NK-92 treated with Interleukin-12 subunit alpha and Interleukin-12 subunit beta, amount 100 ng/mL, for 24 hours (cell line): ENCODE data around the gene SGMS1.

Experiments used
- DNase-seq: peaks from one replicate; lab custom pipeline; 2025; lab: John Stamatoyannopoulos, UW

The SGMS1 gene

DNA sequence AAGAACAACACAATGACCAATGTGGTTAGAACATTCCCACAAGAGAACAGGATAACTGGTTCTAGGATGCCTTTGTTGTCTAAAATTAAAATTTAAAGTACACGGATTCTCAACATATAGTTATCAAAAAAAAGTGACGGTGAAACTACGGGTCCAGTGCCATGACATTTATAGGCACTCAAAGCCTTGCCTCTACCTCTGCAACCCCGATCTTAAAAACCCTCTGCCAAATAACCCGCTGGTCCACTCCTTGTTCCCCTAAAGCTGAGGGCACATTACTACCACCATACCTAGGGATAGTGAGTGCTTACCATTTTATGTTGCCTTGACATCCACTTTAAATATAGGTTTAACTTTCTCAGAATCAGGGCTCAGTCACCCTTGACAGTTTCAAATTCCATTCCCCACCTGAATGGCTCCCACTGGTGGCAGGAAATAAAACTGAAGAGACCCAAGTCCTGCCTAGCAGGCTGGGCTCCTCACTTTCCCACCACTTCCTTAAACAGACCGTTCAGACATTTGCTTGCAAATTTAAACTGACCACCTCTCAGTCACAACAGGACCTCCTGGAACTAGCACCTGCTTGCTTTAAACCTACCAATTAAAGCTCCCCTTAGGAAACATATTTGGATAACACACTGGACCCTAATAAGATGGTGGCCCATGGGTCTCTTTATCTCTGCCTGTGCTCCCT is 202.6 kb downstream of the SGMS1 start:
- DNase-seq: peak; percentile 12

- no peak for DNase-seq
Measured at GRCh38 chr10:50420196-50420595, 203.6 kb downstream of the SGMS1 start.

GRCh38 chr10:50419756-50420155 is 204.0 kb downstream of the SGMS1 start:
- no peak for DNase-seq

- no peak for DNase-seq
Measured at GRCh38 chr10:50419091-50419490, 204.7 kb downstream of the SGMS1 start.

GRCh38 chr10:50417886-50418830 is 205.6 kb downstream of the SGMS1 start:
- peak; percentile 47 for DNase-seq

DNA sequence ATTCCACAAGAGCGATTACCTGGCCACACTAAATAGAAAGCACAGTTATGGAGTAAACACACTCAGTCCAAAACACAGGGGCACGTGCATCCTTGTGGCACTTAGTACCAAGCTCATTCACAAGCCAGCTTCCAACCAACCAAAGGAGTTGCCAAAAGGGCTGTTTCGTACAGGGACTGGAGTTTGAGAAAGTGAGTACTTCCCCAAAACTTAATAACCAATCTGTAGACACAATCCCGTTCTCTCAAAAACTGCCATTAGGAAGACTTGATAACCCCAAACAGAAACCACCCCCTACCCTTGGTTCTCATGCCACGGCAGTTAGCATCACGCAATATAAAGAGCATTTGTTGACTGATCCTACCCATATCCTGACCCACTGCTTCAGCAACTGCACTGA is 206.3 kb downstream of the SGMS1 start:
- peak; percentile 32 for DNase-seq

DNA sequence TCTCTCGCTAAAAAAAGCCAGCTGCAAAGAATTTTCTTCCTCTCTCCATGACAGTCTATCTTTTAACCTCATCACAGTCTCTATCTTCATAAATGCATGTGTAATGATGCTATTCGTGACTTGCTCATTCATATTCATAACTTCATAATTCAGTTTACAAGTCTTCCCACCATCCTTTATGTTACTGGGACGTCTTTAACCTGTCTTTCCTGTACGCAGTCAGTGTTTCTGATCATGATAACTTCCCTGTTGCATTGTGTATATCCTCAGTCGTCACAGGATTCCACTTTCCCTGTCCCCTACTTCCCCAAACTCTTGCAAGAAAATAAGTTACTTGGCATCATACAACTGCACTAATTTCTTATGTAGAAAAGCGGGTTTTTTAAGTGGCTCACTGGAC is 206.9 kb downstream of the SGMS1 start:
- no peak for DNase-seq

DNA sequence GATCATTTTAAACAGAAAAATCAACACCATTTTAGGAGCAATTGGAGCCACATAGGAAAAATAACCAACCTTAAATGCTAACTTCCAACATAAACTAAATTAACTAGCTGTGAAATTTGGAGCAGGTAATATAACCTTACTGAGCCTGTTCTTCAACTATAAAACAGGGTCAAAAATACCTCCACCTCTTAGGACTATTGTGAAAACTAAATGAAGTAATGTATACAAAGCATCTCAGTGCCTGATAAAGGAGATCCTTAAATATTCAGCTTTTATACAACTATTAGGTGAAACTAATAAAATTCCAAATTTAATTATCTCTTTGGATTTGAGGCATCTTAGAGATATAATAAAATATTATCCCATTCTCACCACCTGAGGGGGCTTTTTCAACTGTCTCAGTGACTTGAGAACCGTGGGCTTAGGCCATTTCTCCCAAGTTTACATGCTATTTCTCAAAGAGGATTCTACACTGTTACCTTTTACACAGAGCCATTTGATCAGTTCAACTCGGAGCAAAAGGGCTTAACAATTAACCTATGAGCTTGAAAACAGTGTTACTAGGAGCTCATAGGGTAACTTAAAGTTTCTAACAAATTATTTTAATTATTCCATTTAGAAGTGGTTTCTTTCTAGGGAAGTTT is 207.5 kb downstream of the SGMS1 start:
- no peak for DNase-seq

DNA sequence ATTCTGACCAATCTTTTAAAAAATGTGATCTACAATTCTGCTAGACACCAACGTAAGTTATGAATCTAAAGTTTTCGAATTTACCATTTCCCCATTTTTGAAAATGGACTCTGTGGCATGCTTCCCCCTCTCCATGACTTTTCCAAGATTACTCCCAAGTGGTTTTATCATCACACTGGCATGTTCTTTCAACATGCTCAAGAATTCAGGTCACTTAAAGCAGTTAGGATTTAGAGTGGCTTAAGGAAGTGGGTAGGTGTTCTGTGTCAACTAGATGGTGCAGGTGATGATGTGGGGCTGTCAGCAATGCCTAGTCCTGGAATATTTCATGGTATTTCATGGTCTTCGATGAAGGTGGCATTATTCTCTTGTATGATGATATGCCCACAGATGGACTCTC is 208.5 kb downstream of the SGMS1 start:
- no peak for DNase-seq

DNA sequence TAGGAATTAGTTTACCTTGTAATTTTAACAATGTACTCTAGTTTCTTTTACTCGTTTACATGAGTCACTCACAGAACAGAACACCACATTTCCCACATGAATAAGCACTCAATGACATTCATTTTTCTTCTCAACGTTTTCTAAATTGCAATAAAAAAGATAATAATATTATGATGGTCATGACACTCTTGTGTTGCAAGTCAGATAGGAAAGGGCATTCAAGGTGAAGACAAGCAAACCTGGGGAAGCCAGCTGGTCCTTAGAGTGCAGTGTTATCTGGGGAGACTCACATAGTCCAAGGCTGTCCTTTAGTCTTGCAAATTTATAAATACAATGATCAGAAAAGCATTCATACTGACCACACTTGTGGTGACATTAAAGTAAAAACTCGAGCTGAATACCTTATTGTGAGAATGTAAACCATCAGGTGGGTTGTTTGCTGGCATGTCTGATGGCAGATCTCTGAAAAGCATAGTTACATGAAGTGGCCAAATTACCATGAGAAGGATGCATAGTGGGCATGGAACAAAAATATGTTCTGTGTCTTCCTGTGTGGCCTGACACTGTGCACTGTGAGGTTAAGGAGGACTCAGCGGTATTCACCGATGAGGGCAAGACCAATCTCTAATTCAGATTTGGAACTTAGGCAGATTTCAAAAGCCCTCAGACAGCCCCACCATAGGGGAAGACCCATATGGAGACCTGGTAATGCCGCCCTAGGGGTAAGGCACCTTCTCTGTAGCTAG is 213.5 kb downstream of the SGMS1 start:
- peak; percentile 11 for DNase-seq

DNA sequence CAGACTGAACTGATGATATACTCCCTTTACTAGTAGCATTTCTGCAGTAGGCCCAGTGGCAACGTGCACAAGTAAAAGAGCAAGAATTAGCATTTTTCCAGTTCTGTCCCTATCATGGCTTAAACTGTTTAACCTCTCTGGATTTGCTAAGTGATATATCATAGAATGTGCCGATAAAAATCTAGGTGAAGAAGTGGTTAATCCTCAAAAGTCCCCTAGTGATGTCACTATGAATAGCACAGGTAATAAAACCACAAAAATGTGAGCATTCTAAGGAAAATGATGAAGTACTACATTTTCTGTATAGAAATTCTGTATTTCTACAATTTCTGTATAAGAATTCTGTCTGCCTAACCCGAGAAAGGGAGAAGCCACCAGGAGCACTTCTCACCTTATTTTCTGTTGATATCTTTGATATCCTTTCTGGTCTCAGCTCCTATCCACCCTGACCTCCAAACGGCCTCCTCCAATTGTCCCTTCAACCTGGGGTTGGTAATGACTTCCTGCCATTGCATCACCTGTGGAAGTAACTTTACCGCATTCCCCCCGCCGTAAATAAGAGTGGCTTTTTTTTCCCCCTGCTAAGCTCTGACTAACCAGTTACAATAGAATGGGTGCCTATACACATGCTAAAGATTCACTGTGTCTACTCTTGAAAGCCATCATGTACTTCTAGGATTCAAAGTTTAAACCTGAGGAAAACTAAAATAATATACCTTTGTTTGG is 216.5 kb downstream of the SGMS1 start:
- DNase-seq: no peak

GRCh38 chr10:50406457-50407070 is 217.2 kb downstream of the SGMS1 start:
- DNase-seq: no peak

- no peak for DNase-seq
Measured at GRCh38 chr10:50405723-50406122, 218.0 kb downstream of the SGMS1 start.

DNA sequence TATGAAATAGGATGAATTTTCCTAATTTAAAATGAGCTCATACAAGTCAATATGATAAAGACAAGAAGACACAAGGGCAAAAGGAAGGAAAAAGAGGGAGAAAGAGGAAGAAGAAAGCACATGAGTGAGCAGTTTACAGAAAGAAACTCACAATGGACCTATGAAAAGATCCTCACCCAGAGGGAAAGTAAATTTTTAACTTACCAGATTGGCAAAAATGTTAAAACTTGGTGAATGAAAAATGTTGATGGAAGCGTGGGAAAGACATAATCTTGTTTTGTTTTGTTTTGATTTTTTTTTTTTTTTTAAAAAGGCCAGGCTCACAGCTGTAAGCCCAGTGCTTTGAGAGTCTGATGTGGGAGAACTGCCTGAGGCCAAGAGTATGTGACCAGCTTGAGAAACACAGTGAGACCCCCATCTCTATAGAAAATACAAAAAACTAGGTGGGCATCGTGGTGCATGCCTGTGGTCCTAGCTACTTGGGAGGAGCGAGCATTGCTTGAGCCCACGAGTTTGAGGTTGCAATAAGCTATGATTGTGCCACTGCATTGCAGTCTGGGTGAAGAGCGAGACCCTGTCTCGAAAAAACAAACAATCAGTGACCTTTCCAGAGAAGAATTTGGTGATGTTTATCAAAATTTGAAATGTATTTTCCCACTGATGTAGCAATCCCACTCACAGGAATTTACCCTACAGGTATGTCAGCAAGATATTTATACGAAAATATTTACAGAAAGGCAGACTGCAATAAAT is 219.6 kb downstream of the SGMS1 start:
- no peak for DNase-seq

- no peak for DNase-seq
Measured at GRCh38 chr10:50403074-50403473, 220.7 kb downstream of the SGMS1 start.

- no peak for DNase-seq
Measured at GRCh38 chr10:50402466-50402865, 221.3 kb downstream of the SGMS1 start.

DNA sequence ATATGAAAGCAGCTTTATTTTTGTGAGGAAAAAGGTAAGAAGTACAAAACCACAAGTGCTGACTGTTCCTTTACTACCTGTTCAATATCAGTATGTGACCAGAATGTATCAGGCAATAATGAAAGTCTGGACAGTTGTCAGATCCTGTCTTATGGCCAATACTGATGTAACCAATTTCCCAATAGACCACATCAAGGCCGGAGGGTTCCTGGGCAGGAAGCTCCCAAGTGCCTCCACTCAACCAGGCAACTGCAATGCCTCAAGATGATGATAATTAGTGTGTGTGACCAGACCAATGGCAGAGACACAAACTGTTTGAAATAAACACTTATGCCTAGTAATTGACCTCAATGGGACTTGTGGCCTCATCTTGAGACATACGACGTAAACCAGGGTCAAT is 223.1 kb downstream of the SGMS1 start:
- DNase-seq: no peak

DNA sequence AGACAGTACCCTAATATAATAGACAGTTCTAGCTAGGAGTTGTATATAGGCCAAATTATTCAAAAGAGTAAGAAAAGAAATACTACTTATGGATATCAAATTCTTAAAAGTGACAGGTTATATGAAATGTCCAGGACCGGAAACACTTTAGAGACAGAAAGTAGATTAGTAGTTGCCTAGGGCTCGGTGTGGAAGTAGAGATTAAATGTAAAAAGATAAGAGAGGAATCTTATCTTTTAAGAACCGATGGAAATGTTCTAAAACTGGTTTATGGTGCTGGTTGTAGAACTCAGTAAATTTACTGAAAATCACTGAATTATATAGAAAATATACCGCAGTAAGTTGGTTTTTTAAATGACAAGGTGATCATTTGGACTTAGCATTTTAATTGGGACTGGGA is 224.9 kb downstream of the SGMS1 start:
- DNase-seq: no peak

GRCh38 chr10:50398381-50398780 is 225.4 kb downstream of the SGMS1 start:
- DNase-seq: no peak
